AG04450 (cell line): Measurements from ENCODE around the gene PRKAR2B. TPM values are rescaled to one million over a fixed set of nuclear protein-coding genes. Genes with fewer than 3 reads are reported as not detected.

Source experiments
- CTCF ChIA-PET: fragments of 300-600, 350-600 bp; formaldehyde crosslinking; extraction: SDS; loops from one replicate; lab custom pipeline; 2022; ENCODE audit warnings: antibody characterized with exemption, inconsistent platforms; lab: Charles Lee
- POLR2A ChIA-PET: fragments of 350-600 bp; formaldehyde crosslinking; extraction: SDS; loops from one replicate; lab custom pipeline; 2021; ENCODE audit warnings: antibody characterized with exemption, inconsistent platforms; lab: Yijun Ruan, JAX
- DNase-seq: peaks from one replicate; pipeline ENCODE4 v3.0.0-alpha.2; 2011; ENCODE audit warnings: low read depth, low spot score
- H3K27ac ChIP-seq: one replicate; pipeline ENCODE4 v1.5.1; 2012; ENCODE audit warnings: low read depth, low read length, control low read depth
- H3K27me3 ChIP-seq: one replicate; pipeline ENCODE4 v1.6.0; 2012; ENCODE audit warnings: low read length; ENCODE audit not compliant: control insufficient read depth, insufficient read depth
- H3K4me3 ChIP-seq: 2 replicates; pipeline ENCODE4 v1.5.1; 2011; ENCODE audit warnings: mild to moderate bottlenecking, low read depth, low read length, control low read depth
- H3K9me3 ChIP-seq: 2 replicates; pipeline ENCODE4 v1.5.1; 2012; ENCODE audit warnings: low read length; ENCODE audit not compliant: control insufficient read depth, insufficient read depth
- polyA plus RNA-seq: library from polyadenylated mRNA; depleted of rRNA; stranded (reverse); fragments of >200 nt; gene quantifications from 2 replicates; pipeline ENCODE4 v1.2.3, GENCODE V29; 2011
- TF ChIP-seq, protein P1 (sequence below): IDR thresholded peaks from 2 replicates; pipeline ENCODE4 v1.5.1; 2011; ENCODE audit warnings: low read depth, low read length, control low read depth, inconsistent platforms

Gene PRKAR2B
- polyA plus RNA-seq, 1 experiment, result 13.0 TPM

- DNase-seq, result no peak
- CTCF ChIA-PET, result interaction anchor here (1.5 kb wide), 1 partner anchor 77 kb away, joined by 3 read pairs; no protein-coding TSS in a partner anchor
- peaks cover 6% of the 10 kb centered on the region; the same call in 1 of the 2 replicates for H3K9me3 ChIP-seq
- no peaks in the 10 kb centered on the region for H3K27me3 ChIP-seq
- H3K4me3 ChIP-seq, result no peak overlapping the region
- TF ChIP-seq, protein P1, sequence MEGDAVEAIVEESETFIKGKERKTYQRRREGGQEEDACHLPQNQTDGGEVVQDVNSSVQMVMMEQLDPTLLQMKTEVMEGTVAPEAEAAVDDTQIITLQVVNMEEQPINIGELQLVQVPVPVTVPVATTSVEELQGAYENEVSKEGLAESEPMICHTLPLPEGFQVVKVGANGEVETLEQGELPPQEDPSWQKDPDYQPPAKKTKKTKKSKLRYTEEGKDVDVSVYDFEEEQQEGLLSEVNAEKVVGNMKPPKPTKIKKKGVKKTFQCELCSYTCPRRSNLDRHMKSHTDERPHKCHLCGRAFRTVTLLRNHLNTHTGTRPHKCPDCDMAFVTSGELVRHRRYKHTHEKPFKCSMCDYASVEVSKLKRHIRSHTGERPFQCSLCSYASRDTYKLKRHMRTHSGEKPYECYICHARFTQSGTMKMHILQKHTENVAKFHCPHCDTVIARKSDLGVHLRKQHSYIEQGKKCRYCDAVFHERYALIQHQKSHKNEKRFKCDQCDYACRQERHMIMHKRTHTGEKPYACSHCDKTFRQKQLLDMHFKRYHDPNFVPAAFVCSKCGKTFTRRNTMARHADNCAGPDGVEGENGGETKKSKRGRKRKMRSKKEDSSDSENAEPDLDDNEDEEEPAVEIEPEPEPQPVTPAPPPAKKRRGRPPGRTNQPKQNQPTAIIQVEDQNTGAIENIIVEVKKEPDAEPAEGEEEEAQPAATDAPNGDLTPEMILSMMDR, result no peak
- H3K27ac ChIP-seq, result no peak overlapping the region
- POLR2A ChIA-PET, result interaction anchor here (1.0 kb wide), 1 partner anchor 368 kb away, joined by 3 read pairs; no protein-coding TSS in a partner anchor
Observed at GRCh38 chr7:107025449-107026103, 18.9 kb upstream of the PRKAR2B start.

DNA sequence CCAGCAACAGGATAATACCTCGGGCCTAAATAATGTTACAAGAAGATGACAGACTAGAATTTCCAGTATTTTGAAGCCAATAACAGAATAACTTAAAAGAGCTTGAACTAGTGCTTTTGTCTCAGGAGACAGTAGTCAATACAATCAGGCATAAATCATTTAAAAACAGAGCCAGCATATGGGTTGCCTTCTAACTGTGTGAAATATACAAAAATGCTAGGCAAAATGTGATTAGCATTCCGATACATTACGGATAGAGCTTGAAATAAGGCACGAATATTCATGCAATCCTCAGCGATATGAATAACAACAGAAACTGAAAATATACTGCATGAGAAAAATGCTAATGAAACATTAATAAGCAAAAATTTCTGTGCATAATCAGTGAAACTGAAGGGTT lies 18.3 kb upstream of the PRKAR2B start:
- TF ChIP-seq, protein P1, result no peak
- Histone ChIP-seq H3K9me3 (peaks cover 6% of the 10 kb centered on the region; the same call in 1 of the 2 replicates), H3K27me3 (no peaks in the 10 kb centered on the region), H3K27ac (no peak overlapping the region), H3K4me3 (no peak overlapping the region)
- DNase-seq, result no peak
- POLR2A ChIA-PET, result interaction anchor here (1.0 kb wide), 1 partner anchor 369 kb away, joined by 3 read pairs; no protein-coding TSS in a partner anchor
- CTCF ChIA-PET, result no interaction called here

GRCh38 chr7:107027208-107027607 lies 17.3 kb upstream of the PRKAR2B start:
- POLR2A ChIA-PET, result no interaction called here
- CTCF ChIA-PET, result no interaction called here
- TF ChIP-seq, protein P1, result no peak

GRCh38 chr7:107029061-107029763 lies 15.3 kb upstream of the PRKAR2B start:
- Histone ChIP-seq H3K9me3 (no peaks in the 10 kb centered on the region), H3K27me3 (no peaks in the 10 kb centered on the region), H3K4me3 (no peak overlapping the region), H3K27ac (no peak overlapping the region)
- TF ChIP-seq, protein P1, result no peak
- CTCF ChIA-PET, result no interaction called here
- DNase-seq, result no peak
- POLR2A ChIA-PET, result no interaction called here

More at GRCh38 chr7:107027208-107027607, 17.3 kb upstream of the PRKAR2B start:
- DNase-seq, result no peak
- no peaks in the 10 kb centered on the region for H3K27me3 ChIP-seq
- H3K4me3 ChIP-seq, result no peak overlapping the region
- H3K9me3 ChIP-seq, result peaks cover 6% of the 10 kb centered on the region; the same call in 1 of the 2 replicates
- no peak overlapping the region for H3K27ac ChIP-seq
